ENCODE results near the gene NRXN3. TPM values are rescaled to one million over a fixed set of nuclear protein-coding genes. Genes with fewer than 3 reads are reported as not detected.

Gene NRXN3
- total RNA-seq, 1 donor from 2014 or later: 38.1 TPM

GRCh38 chr14:79809849-79810612 is 1639.9 kb downstream of the NRXN3 start:
- ATAC-seq (no peak), DNase-seq (ENCODE audit: low spot score) (no peak)
- intact Hi-C loops (cut with DNase I): no loop called here

- no peak for ATAC-seq
- intact Hi-C loops (cut with DNase I): no loop called here
- no peak for DNase-seq (ENCODE audit: low spot score)
Observed at GRCh38 chr14:79820866-79821535, 1650.8 kb downstream of the NRXN3 start.

GRCh38 chr14:79822034-79822433 is 1651.9 kb downstream of the NRXN3 start:
- DNase-seq (ENCODE audit: low spot score): no peak
- intact Hi-C loops (cut with DNase I): no loop called here
- no peak for ATAC-seq

GRCh38 chr14:79825046-79825521 is 1654.9 kb downstream of the NRXN3 start:
- DNase-seq (ENCODE audit: low spot score) (no peak), ATAC-seq (peak; percentile 91)
- intact Hi-C loops (cut with DNase I): no loop called here

GRCh38 chr14:79826362-79826761 is 1656.2 kb downstream of the NRXN3 start:
- no peak for ATAC-seq
- intact Hi-C loops (cut with DNase I): no loop called here
- no peak for DNase-seq (ENCODE audit: low spot score)

- no peak for DNase-seq (ENCODE audit: low spot score)
- intact Hi-C loops (cut with DNase I): no loop called here
- no peak for ATAC-seq
Observed at GRCh38 chr14:79829405-79830166, 1659.4 kb downstream of the NRXN3 start.

- intact Hi-C loops (cut with DNase I): no loop called here
- DNase-seq (ENCODE audit: low spot score): no peak
- no peak for ATAC-seq
Observed at GRCh38 chr14:79831195-79831892, 1661.2 kb downstream of the NRXN3 start.

- no peak for ATAC-seq
- no peak for DNase-seq (ENCODE audit: low spot score)
- intact Hi-C loops (cut with DNase I): no loop called here
Observed at GRCh38 chr14:79833781-79834180, 1663.6 kb downstream of the NRXN3 start.

- ATAC-seq (peak; percentile 76), DNase-seq (ENCODE audit: low spot score) (no peak)
- intact Hi-C loops (cut with DNase I): no loop called here
Observed at GRCh38 chr14:79834868-79835267, 1664.7 kb downstream of the NRXN3 start.

- intact Hi-C loops (cut with DNase I): no loop called here
- DNase-seq (ENCODE audit: low spot score) (no peak), ATAC-seq (no peak)
Observed at GRCh38 chr14:79836577-79836976, 1666.4 kb downstream of the NRXN3 start.

- DNase-seq (ENCODE audit: low spot score): no peak
- no peak for ATAC-seq
- intact Hi-C loops (cut with DNase I): no loop called here
Observed at GRCh38 chr14:79837699-79838098, 1667.5 kb downstream of the NRXN3 start.

GRCh38 chr14:79840103-79840502 is 1669.9 kb downstream of the NRXN3 start:
- intact Hi-C loops (cut with DNase I): no loop called here
- DNase-seq (ENCODE audit: low spot score): no peak
- no peak for ATAC-seq

GRCh38 chr14:79840831-79841230 is 1670.7 kb downstream of the NRXN3 start:
- intact Hi-C loops (cut with DNase I): no loop called here
- no peak for ATAC-seq

GRCh38 chr14:79841433-79841832 is 1671.3 kb downstream of the NRXN3 start:
- intact Hi-C loops (cut with DNase I): no loop called here
- DNase-seq (ENCODE audit: low spot score) (no peak), ATAC-seq (no peak)

More at GRCh38 chr14:79840831-79841230, 1670.7 kb downstream of the NRXN3 start:
- no peak for DNase-seq (ENCODE audit: low spot score)

- intact Hi-C loops (cut with DNase I): no loop called here
- ATAC-seq (peak; percentile 85), DNase-seq (ENCODE audit: low spot score) (no peak)
Observed at GRCh38 chr14:79842270-79842669, 1672.1 kb downstream of the NRXN3 start.

GRCh38 chr14:79852950-79853744 is 1683.0 kb downstream of the NRXN3 start:
- intact Hi-C loops (cut with DNase I): no loop called here
- ATAC-seq: no peak
- no peak for DNase-seq (ENCODE audit: low spot score)

- ATAC-seq: peak; percentile 71
Observed at GRCh38 chr14:79855789-79856188, 1685.6 kb downstream of the NRXN3 start.

GRCh38 chr14:79856381-79856780 is 1686.2 kb downstream of the NRXN3 start:
- peak; percentile 88 for ATAC-seq
- intact Hi-C loops (cut with DNase I): no loop called here
- DNase-seq (ENCODE audit: low spot score): no peak

More at GRCh38 chr14:79855789-79856188, 1685.6 kb downstream of the NRXN3 start:
- DNase-seq (ENCODE audit: low spot score): no peak
- intact Hi-C loops (cut with DNase I): no loop called here

Data from sciatic nerve (tissue), 2 donors.